Measurements from ENCODE around the gene GAPVD1.

Gene GAPVD1

DNA sequence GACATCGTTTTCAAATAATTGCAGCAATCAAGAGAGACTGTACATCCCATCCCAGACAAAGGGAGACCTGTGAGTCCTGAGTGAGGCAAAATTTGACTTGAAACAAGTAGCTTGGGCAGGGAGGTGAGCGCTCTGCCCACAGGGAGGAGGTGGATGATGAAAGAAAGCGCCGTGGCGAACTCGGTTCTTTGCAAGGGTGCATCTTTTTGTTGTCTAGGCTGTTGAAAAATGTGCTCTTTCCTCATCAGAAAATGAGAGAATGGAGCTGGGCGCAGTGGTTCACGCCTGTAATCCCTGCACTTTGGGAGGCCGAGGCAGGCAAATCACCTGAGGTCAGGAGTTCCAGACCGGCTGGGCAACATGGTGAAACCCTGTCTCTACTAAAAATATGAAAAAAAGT, 150.5 kb downstream of the GAPVD1 start:
- ChIA-PET POLR2A (no interaction called here), CTCF (interaction anchor here (1.2 to 1.9 kb wide), 3 partner anchors 224 to 1079 kb away, joined by 3 to 5 read pairs (median 4); no protein-coding TSS in a partner anchor)
- DNase-seq (ENCODE audit: low read depth, low spot score) = no peak
- TF ChIP-seq, protein P1, sequence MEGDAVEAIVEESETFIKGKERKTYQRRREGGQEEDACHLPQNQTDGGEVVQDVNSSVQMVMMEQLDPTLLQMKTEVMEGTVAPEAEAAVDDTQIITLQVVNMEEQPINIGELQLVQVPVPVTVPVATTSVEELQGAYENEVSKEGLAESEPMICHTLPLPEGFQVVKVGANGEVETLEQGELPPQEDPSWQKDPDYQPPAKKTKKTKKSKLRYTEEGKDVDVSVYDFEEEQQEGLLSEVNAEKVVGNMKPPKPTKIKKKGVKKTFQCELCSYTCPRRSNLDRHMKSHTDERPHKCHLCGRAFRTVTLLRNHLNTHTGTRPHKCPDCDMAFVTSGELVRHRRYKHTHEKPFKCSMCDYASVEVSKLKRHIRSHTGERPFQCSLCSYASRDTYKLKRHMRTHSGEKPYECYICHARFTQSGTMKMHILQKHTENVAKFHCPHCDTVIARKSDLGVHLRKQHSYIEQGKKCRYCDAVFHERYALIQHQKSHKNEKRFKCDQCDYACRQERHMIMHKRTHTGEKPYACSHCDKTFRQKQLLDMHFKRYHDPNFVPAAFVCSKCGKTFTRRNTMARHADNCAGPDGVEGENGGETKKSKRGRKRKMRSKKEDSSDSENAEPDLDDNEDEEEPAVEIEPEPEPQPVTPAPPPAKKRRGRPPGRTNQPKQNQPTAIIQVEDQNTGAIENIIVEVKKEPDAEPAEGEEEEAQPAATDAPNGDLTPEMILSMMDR (IDR thresholded peaks at IDR 0.05; ENCODE audit: insufficient read depth, low read length, missing control alignments) = no peak
- H3K4me3 ChIP-seq (ENCODE audit: low read depth, low read length) = no peak overlapping the region

- no peak for DNase-seq (ENCODE audit: low read depth, low spot score)
- POLR2A ChIA-PET = no interaction called here
- H3K4me3 ChIP-seq (ENCODE audit: low read depth, low read length) = no peak overlapping the region
- TF ChIP-seq, protein P1 (IDR thresholded peaks at IDR 0.05; ENCODE audit: insufficient read depth, low read length, missing control alignments) = no peak
- CTCF ChIA-PET = interaction anchor here (1.9 kb wide), 1 partner anchor 985 kb away, joined by 5 read pairs; no protein-coding TSS in a partner anchor
Observed at GRCh38 chr9:125413579-125413978, 152.0 kb downstream of the GAPVD1 start.

GRCh38 chr9:125415583-125416460, 154.2 kb downstream of the GAPVD1 start:
- CTCF ChIA-PET = interaction anchor here (3.5 kb wide), 1 partner anchor 9 kb away, joined by 22 read pairs; no protein-coding TSS in a partner anchor
- TF ChIP-seq, protein P1 (IDR thresholded peaks at IDR 0.05; ENCODE audit: insufficient read depth, low read length, missing control alignments) = no peak
- POLR2A ChIA-PET = no interaction called here

DNA sequence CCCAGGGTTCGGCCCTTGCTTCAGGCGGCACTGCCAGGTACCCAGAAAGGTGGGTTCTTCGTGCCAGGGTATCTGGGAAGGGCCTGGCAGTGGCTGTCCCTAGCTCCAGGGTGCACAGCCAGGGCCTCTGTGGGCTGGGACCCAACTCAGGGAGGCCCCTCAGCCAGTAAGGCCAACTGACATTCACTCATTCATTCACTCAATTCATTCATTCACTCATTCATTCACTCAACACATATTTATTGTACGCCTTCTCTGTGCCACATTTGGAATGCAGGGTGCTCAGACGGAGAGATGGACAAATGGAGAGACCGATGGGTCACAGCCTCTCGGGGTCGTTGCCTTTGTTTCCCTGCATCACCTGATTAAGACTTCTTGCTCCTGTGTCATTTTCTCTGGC, 154.9 kb downstream of the GAPVD1 start:
- POLR2A ChIA-PET = no interaction called here
- CTCF ChIA-PET = interaction anchor here (3.5 kb wide), 1 partner anchor 9 kb away, joined by 22 read pairs; no protein-coding TSS in a partner anchor

More at GRCh38 chr9:125415583-125416460, 154.2 kb downstream of the GAPVD1 start:
- no peak for DNase-seq (ENCODE audit: low read depth, low spot score)
- no peak overlapping the region for H3K4me3 ChIP-seq (ENCODE audit: low read depth, low read length)

More for the DNA sequence above, 154.9 kb downstream of the GAPVD1 start:
- no peak for DNase-seq (ENCODE audit: low read depth, low spot score)
- no peak overlapping the region for H3K4me3 ChIP-seq (ENCODE audit: low read depth, low read length)
- TF ChIP-seq, protein P1 (IDR thresholded peaks at IDR 0.05; ENCODE audit: insufficient read depth, low read length, missing control alignments) = no peak

All from AG04449 (cell line).